ENCODE results near the gene MAGI2. TPM values are rescaled to one million over a fixed set of nuclear protein-coding genes. Genes with fewer than 3 reads are reported as not detected.

MAGI2 gene
- polyA plus RNA-seq, 3 donors, result 0.03 to 0.11 TPM; not detected in 1

DNA sequence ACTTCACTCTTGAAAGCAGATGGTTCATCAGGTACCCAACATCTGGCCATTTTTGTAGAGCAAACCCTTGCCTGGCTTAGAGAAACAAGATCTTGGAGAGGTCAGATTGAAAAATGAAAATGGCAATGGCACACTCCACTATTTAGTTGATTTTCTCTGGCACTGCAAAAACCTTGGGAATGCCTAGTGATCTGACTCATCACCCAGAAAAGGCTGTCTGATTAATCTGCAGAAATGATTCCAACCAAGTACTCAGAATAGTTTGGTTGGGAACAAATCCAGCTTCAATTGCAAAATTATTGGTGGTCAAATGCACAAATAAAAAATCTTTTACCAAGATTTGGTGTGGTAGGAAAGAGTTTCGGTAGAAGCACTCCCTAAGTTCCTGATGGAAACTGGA, 1303.7 kb downstream of the MAGI2 start:
- no CpG with 5 or more reads among the region's 1 CpG for WGBS (ENCODE audit: insufficient coverage)

DNA sequence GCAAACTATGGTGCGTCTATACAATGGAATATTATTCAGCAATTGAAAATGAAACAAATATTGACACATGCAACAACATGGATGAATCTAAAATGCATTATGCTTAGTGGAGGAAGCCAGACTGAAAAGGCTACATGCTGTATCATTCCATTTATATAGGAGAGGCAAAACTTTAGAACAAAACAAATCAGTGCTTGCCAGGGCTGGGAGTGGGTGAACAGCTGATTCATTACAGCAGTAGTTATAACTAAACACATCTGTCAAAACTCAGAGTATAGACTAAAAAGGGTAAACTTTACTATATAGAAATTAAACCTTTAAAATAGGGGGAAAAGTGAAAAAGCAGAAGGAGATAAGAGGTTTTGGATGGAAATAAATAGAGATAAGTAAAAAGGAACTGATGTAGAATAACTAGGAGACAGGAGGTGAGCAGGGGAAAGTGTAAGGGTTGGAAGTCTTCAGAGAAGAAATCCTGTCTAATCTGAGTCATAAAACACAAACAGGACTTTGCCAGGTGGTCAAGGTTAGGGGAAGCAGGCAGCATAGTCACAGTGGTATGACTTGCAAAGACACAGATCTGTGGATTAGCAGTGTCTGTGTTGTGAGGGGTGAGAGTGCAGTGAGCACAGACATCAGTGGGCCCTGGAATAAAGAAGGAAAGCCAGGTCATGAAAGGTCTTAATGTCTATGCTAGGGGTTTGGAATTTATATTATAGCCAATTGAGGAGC, 1305.1 kb downstream of the MAGI2 start:
- no peak for TF ChIP-seq CTCF (IDR thresholded peaks at IDR 0.05)
- H3K27me3 ChIP-seq (ENCODE audit: control insufficient read depth in 2 of 2, insufficient read depth in 2 of 2, low read length in 2 of 2), result no peaks in the 10 kb centered on the region
- no peaks in the 10 kb centered on the region for H3K36me3 Mint-ChIP-seq
- H3K4me1 ChIP-seq (ENCODE audit: control insufficient read depth in 1 of 2, insufficient read depth in 2 of 2, low read length in 2 of 2), result no peaks in the 10 kb centered on the region
- H2AFZ ChIP-seq (ENCODE audit: insufficient read depth, low read depth, low read length, poor library complexity, severe bottlenecking), result no peak overlapping the region
- H3K36me3 ChIP-seq (replicated peaks in 1 of 2; ENCODE audit: control insufficient read depth in 1 of 2, insufficient read depth in 2 of 2, low read length in 2 of 2), result no peaks in the 10 kb centered on the region
- no peak overlapping the region for H3K4me2 ChIP-seq (replicated peaks; ENCODE audit: extremely low read depth, low read length, poor library complexity, severe bottlenecking)
- no peak overlapping the region for H3K4me3 ChIP-seq (replicated peaks in 1 of 3; ENCODE audit: low read depth in 2 of 3, low read length in 3 of 3)
- no peaks in the 10 kb centered on the region for H4K20me1 ChIP-seq (ENCODE audit: insufficient read depth, low read length)
- no peak overlapping the region for H3K27ac ChIP-seq (ENCODE audit: low read depth in 1 of 2, low read length in 2 of 2)
- peaks cover 0 to 4% (median 1%) of the 10 kb centered on the region in 7 donors for H3K9me3 Mint-ChIP-seq
- DNase-seq, result no peak
- no peak overlapping the region for H3K27ac Mint-ChIP-seq
- no peak overlapping the region for H3K4me3 Mint-ChIP-seq
- H3K9ac ChIP-seq (ENCODE audit: insufficient read depth, low read length, poor library complexity, severe bottlenecking), result no peak overlapping the region
- no peaks in the 10 kb centered on the region for H3K79me2 ChIP-seq (ENCODE audit: insufficient read depth, low read length)
- H3K4me1 Mint-ChIP-seq, result no peaks in the 10 kb centered on the region
- H3K9me3 ChIP-seq (replicated peaks in 1 of 2; ENCODE audit: control insufficient read depth in 1 of 2, insufficient read depth in 1 of 2, low read length in 2 of 2), result no peaks in the 10 kb centered on the region
- intact Hi-C loops (cut with micrococcal nuclease), result no loop called here
- H3K27me3 Mint-ChIP-seq (ENCODE audit: low read depth in 3 of 3), result peaks cover 0 to 1% (median 0%) of the 10 kb centered on the region in 3 donors
- WGBS (ENCODE audit: insufficient coverage), result no CpG with 5 or more reads among the region's 1 CpG

More for the DNA sequence above, 1303.7 kb downstream of the MAGI2 start:
- no peaks in the 10 kb centered on the region for H3K36me3 ChIP-seq (replicated peaks in 1 of 2; ENCODE audit: control insufficient read depth in 1 of 2, insufficient read depth in 2 of 2, low read length in 2 of 2)
- H3K4me1 ChIP-seq (ENCODE audit: control insufficient read depth in 1 of 2, insufficient read depth in 2 of 2, low read length in 2 of 2), result no peaks in the 10 kb centered on the region
- intact Hi-C loops (cut with micrococcal nuclease), result no loop called here
- DNase-seq, result no peak
- Mint-ChIP-seq H3K4me1 (no peaks in the 10 kb centered on the region), H3K27me3 (ENCODE audit: low read depth in 3 of 3) (peaks cover 0 to 2% (median 1%) of the 10 kb centered on the region in 3 donors), H3K36me3 (no peaks in the 10 kb centered on the region), H3K9me3 (peaks cover 0 to 5% (median under 1%) of the 10 kb centered on the region in 7 donors), H3K27ac (no peak overlapping the region), H3K4me3 (no peak overlapping the region)
- H2AFZ ChIP-seq (ENCODE audit: insufficient read depth, low read depth, low read length, poor library complexity, severe bottlenecking), result no peak overlapping the region
- H3K79me2 ChIP-seq (ENCODE audit: insufficient read depth, low read length), result no peaks in the 10 kb centered on the region
- no peak overlapping the region for H3K27ac ChIP-seq (ENCODE audit: low read depth in 1 of 2, low read length in 2 of 2)
- H3K9ac ChIP-seq (ENCODE audit: insufficient read depth, low read length, poor library complexity, severe bottlenecking), result no peak overlapping the region
- H4K20me1 ChIP-seq (ENCODE audit: insufficient read depth, low read length), result no peaks in the 10 kb centered on the region
- no peak for TF ChIP-seq CTCF (IDR thresholded peaks at IDR 0.05)
- H3K27me3 ChIP-seq (ENCODE audit: control insufficient read depth in 2 of 2, insufficient read depth in 2 of 2, low read length in 2 of 2), result no peaks in the 10 kb centered on the region
- H3K4me3 ChIP-seq (replicated peaks in 1 of 3; ENCODE audit: low read depth in 2 of 3, low read length in 3 of 3), result no peak overlapping the region
- no peaks in the 10 kb centered on the region for H3K9me3 ChIP-seq (replicated peaks in 1 of 2; ENCODE audit: control insufficient read depth in 1 of 2, insufficient read depth in 1 of 2, low read length in 2 of 2)
- no peak overlapping the region for H3K4me2 ChIP-seq (replicated peaks; ENCODE audit: extremely low read depth, low read length, poor library complexity, severe bottlenecking)

Data from CD14-positive monocyte (primary cell).